Measurements from ENCODE around the gene TSHZ2.

DNA sequence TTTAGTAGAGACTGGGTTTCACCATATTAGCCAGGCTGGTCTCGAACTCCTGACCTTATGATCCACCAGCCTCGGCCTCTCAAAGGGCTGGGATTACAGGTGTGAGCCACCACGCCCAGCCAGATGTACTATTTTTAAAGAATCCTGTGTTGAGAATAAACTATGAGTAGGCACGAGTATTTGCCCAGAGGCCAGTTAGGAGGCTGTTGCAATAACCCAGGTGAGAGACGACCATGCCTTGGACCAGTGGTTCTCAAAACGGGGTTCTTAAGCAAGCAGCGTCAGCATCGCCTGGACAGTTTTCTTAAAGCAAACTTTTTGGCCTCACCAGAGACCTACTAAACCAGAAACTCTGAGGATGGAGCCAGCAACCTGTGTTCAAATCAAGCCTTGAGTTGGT is 362.7 kb downstream of the TSHZ2 start:
- TF ChIP-seq SIN3A (IDR thresholded peaks at IDR 0.05; ENCODE audit: borderline replicate concordance, insufficient read depth, low read length) (no peak), POLR2AphosphoS5 (IDR thresholded peaks at IDR 0.05; ENCODE audit: low read depth, low read length) (no peak), TAF1 (IDR thresholded peaks at IDR 0.05; ENCODE audit: borderline replicate concordance, insufficient read depth, low read length) (no peak), FOXP2 (optimal IDR thresholded peaks at IDR 0.05; ENCODE audit: borderline replicate concordance, extremely low read depth, extremely low read length, insufficient read depth) (no peak)
- TF ChIP-seq, protein P1, sequence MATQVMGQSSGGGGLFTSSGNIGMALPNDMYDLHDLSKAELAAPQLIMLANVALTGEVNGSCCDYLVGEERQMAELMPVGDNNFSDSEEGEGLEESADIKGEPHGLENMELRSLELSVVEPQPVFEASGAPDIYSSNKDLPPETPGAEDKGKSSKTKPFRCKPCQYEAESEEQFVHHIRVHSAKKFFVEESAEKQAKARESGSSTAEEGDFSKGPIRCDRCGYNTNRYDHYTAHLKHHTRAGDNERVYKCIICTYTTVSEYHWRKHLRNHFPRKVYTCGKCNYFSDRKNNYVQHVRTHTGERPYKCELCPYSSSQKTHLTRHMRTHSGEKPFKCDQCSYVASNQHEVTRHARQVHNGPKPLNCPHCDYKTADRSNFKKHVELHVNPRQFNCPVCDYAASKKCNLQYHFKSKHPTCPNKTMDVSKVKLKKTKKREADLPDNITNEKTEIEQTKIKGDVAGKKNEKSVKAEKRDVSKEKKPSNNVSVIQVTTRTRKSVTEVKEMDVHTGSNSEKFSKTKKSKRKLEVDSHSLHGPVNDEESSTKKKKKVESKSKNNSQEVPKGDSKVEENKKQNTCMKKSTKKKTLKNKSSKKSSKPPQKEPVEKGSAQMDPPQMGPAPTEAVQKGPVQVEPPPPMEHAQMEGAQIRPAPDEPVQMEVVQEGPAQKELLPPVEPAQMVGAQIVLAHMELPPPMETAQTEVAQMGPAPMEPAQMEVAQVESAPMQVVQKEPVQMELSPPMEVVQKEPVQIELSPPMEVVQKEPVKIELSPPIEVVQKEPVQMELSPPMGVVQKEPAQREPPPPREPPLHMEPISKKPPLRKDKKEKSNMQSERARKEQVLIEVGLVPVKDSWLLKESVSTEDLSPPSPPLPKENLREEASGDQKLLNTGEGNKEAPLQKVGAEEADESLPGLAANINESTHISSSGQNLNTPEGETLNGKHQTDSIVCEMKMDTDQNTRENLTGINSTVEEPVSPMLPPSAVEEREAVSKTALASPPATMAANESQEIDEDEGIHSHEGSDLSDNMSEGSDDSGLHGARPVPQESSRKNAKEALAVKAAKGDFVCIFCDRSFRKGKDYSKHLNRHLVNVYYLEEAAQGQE (IDR thresholded peaks at IDR 0.05; ENCODE audit: insufficient read depth in 1 of 2, low read depth in 2 of 2, low read length in 2 of 2), result no peak

Data from PFSK-1 (cell line).